HG02938 (cell line): ENCODE results near the gene CD151.
A peak's percentile ranks its signal among the peaks of the same experiment; 100 is the strongest.

ENCODE experiments used
- ATAC-seq: cut with Tn5 transposase; IDR thresholded peaks from one replicate; pipeline ENCODE4 v1.9.1; 2021; ENCODE audit warnings: mild to moderate bottlenecking, moderate library complexity; ENCODE audit not compliant: unreplicated experiment

The CD151 gene

DNA sequence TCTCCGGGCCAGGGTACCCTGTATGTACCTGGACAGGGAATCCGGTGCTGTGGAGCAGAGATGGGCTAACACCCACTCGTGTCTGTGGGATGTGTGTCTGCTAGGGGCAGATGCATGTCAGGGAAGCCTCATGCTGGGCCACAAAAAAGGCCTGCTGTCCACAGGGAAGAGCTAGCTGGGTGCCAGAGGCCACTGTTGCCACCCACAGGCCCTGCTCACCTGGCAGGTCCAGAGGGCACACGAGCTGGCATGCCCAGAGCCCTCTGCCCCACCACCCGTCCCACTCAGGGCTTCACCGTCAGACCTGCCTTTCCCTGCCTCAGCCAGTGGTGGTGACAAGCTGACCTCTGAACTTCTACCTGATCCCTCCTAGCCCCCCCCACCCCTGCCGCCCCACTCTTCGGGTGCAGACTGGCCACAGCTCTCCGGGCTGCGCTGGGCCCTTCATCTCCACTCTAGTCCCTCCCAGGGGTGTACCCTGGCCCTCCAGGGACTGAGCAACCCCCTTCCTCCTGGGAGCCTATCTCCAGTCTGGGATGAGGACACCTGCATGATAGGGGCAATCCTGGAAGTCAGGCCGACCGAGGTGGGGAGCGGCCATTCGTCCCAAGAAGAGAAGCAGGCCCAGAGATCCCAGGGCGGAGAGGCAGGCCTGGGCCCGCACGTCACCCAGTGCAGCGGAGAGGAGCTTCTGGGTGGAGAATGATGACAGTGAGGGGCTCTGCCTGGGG, 36.0 kb upstream of the CD151 start:
- ATAC-seq, result no peak

DNA sequence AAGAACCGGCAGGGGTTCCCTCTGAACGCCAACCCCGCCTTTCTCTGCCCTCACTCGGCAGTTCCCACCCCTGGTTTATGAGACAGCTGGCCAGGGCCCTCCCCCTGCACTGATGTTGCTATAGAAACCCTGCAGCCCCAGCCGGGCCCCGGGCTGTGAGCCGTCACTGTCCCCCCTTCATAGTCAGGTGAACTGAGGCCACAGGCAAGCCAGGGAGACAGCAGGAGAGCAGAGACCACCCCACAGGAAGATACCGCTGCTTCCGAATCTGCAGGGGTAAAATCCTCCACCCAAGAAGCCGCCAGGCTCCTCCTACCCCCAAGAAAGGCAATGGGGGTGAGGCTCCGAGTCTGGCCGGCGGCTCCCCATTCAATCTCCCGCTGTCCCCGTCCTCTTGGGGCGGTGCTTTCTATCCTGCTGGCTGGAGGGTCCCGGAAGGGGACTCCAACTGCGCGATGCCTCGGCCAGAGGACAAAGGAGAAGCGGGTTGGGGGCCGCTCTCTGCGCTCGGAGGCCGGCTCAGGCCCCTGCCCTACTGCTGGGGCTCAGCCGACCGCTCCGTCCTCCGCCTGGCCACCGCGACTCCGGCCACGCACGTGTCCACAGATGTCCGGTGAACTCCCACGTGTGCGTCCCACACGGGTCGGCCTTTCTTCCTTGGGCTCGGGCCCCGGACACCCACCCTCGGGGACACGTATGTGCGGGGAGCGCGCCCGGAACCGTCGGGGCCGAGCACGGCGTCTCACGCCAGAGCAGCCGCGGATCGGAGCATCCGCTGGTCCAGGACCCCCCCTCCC, 35.3 kb upstream of the CD151 start:
- ATAC-seq, result peak; percentile 36

GRCh38 chr11:798093-798713, 34.5 kb upstream of the CD151 start, which contains the start of gene SLC25A22:
SLC25A22 (minus strand) TSS chr11:798281; CDS start chr11:795006, 3,275 bp downstream.
- peak; percentile 36 for ATAC-seq

GRCh38 chr11:799641-800316, 33.0 kb upstream of the CD151 start:
- ATAC-seq, result no peak

GRCh38 chr11:800473-800872, 32.3 kb upstream of the CD151 start:
- ATAC-seq, result no peak

- ATAC-seq, result no peak
Measured at GRCh38 chr11:801097-801780, 31.5 kb upstream of the CD151 start.

DNA sequence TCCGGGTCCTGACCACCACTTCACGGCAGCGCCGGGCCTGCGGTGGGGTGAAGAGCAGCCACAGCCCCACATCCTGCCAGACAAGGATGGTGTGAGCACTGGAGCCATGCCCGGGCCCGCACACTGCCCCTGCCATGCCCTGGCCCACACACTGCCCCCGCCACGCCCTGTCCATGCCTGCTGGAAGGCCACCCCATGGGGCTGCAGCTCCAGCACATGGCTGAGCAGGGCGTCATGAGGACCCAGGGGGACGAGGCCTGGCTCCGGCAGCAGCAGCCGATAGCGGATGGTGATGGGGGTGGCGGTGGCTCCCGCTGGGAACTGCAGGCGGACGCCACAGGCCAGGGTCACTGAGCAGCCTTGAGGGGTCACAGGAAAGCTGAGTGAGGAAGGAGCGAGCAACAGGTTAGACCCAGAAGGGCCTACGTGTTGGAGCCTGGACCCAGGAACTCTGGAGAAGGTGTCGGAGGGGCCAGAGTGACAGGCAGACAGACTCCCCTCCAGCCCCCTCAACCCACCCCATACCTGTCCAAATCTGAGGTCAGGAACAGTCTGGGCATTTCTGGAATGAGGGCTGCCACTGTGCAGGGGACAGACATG, 30.6 kb upstream of the CD151 start:
- no peak for ATAC-seq

GRCh38 chr11:802693-803466, 29.9 kb upstream of the CD151 start:
- ATAC-seq, result no peak

- no peak for ATAC-seq
Measured at GRCh38 chr11:803467-803742, 29.3 kb upstream of the CD151 start.

- no peak for ATAC-seq
Measured at GRCh38 chr11:803770-804598, 28.8 kb upstream of the CD151 start.

DNA sequence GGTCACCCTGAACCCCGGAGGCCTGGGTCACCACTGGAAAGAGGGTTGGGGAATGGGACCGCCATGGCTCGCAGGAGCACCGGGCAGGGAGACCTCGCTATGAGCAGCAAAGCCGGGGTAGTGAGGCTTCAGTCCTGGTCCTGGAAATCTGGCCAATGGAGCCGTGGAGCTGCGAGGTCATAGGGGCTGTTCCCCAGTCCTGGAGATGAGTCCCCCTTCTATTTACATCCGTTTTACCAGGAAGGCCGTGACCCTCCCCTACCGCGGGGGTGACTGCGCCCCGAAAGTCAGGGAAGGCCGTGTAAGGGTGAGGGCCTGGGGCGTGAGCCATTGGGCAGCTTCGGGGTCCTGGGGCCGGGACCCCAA, 28.2 kb upstream of the CD151 start:
- ATAC-seq, result no peak

DNA sequence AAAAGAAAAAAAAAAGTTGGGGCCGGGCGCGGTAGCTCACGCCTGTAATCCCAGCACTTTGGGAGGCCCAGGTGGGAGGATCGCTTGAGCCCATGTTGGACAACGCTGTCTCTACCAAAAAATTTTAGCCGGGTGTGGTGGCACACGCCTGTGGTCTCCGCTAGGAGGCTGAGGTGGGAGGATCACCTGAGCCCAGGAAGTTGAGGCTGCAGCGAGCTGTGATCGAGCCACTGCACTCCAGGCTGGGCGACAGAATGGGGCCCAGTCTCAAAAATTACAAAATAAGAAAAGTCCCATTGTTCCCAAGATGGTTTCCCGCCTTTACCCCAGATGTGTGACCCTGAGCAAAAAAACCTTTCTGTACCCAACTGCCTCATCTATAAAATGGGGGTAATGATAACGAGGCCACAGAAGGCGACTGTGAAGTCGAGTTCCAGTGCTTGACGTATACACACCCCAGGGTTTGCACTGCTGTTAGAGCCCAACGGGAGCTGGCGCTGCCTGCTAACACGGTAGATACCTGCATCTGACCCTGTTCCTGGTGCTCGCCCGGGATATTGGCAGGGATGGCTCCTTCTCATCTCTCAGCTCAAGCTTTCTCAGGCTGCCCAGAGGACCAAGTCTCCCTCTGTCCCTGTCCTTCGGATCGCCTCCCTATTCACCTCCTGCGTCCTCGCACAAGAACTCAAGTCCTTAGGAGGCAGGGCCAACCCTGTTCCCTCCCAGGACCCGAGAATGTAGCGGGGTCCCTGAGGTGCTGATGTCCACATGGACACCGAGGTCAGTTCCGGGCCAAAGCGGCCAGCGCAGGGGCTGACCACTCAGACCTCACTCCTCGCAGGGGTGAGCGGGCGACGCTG, 24.1 kb upstream of the CD151 start:
- no peak for ATAC-seq

- peak; percentile 72 for ATAC-seq
Measured at GRCh38 chr11:809287-810039, 23.3 kb upstream of the CD151 start, which contains the start of gene RPLP2. RPLP2 (plus strand) TSS chr11:809967; CDS start chr11:810235, 268 bp downstream.

DNA sequence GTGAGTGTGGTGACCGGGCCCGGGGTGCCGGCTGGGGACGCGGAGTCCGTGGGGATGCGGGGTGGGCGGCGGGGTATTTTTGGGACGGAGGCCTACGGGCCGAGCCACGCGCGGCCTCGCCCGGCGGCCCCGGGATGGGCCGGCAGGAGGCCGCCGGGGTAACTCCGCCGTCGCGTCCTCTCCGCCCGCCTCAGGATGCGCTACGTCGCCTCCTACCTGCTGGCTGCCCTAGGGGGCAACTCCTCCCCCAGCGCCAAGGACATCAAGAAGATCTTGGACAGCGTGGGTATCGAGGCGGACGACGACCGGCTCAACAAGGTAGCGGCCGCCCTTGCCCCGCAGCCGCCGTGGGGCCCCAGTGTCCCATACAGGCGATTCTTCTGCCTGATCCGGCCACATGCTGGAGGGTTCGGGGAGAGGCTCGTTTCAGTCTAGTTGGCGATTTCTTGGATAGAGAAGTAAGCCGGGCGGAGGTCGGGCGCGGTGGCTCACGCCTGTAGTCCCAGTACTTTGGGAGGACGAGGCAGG, 22.6 kb upstream of the CD151 start:
- no peak for ATAC-seq

GRCh38 chr11:811446-812245, 21.1 kb upstream of the CD151 start:
- ATAC-seq, result no peak

- no peak for ATAC-seq
Measured at GRCh38 chr11:812390-812789, 20.4 kb upstream of the CD151 start.
